GM20000 (cell line): Measurements from ENCODE around the gene LHX3.

Experiments used
- DNase-seq: peaks from one replicate; pipeline ENCODE4 v3.0.0; 2012; ENCODE audit warnings: low spot score
- CTCF ChIP-seq: IDR thresholded peaks from 2 replicates; pipeline ENCODE4 v1.5.1; 2012; ENCODE audit warnings: mild to moderate bottlenecking, control low read depth; ENCODE audit errors: extremely low read depth, missing control alignments

LHX3 gene

DNA sequence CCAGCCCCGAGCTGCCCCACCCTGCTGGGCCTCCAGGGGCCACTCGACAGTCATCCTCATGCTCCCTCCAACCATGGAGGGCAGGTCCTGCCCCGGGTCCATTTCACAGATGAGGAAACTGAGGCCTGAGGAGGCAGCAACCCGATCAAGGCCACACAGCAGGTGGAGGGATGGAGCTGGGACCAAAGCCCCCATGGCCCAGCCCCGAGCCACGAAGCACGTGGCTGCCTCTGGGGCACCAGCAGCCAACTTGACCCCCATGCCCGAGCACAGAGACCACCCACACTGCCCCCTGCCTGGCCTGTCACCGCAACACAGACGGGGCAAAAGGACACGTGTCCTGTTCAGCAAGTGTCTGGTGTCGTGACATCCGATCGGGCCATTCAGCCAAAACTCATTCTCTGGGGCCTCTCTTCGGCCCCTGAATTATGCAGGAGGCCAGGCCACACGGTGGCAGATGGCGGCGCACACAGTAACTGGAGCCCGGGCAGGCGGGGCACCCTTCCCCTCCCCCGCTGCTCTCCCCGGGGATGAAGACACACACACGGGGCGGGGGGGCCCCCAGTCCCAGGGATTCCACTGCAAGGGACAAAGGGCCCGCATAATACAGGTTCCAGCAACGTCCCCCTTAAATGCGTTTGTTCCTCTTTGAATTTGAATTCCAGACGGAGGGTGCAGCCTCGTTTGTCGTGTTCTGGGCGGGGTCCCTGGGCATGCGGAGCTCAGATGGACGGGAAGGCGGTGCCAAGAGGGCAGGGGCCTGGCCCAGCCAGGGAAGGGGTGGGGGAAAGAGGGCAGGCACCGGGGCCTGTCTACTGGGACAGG, 56.8 kb downstream of the LHX3 start:
- TF ChIP-seq CTCF, result no peak
- no peak for DNase-seq

- DNase-seq, result no peak
- TF ChIP-seq CTCF, result no peak
Measured at GRCh38 chr9:136147038-136147889, 57.7 kb downstream of the LHX3 start.
